SU-DHL-6 (cell line): Measurements from ENCODE around the gene MLIP.

Experiments
- H2AFZ ChIP-seq: fragments of 200-600 bp; sonication (generic); 2 replicates; pipeline ENCODE4 v1.6.1; 2014; ENCODE audit warnings: low read depth, mild to moderate bottlenecking, moderate library complexity, mixed read lengths, antibody characterized with exemption, low read length; ENCODE audit not compliant: severe bottlenecking
- H3F3A ChIP-seq: fragments of 200-600 bp; shearing (Covaris generic); 2 replicates; pipeline ENCODE4 v1.6.0; 2016; ENCODE audit warnings: antibody characterized with exemption, mild to moderate bottlenecking; ENCODE audit not compliant: insufficient read depth
- H3K27ac ChIP-seq: fragments of 200-600 bp; sonication (generic); 2 replicates; pipeline ENCODE4 v1.5.1; 2016; ENCODE audit warnings: low read depth, mild to moderate bottlenecking, low read length, moderate library complexity, mixed read lengths
- H3K27me3 ChIP-seq: fragments of 200-600 bp; sonication (generic), shearing (Covaris generic); 2 replicates; pipeline ENCODE4 v1.6.0; 2014; ENCODE audit warnings: mild to moderate bottlenecking, low read length
- H3K36me3 ChIP-seq: fragments of 200-600 bp; sonication (generic); 2 replicates; pipeline ENCODE4 v1.6.1; 2014; ENCODE audit warnings: mild to moderate bottlenecking, low read length, mixed read lengths
- H3K4me2 ChIP-seq: fragments of 300-600, 200-600 bp; shearing (Covaris generic), sonication (generic); 2 replicates; pipeline ENCODE4 v1.6.0; 2014; ENCODE audit warnings: low read length, low read depth, mild to moderate bottlenecking; ENCODE audit not compliant: poor library complexity, severe bottlenecking
- H3K4me3 ChIP-seq: fragments of 200-600 bp; sonication (generic); 2 replicates; pipeline ENCODE4 v1.5.1; 2014; ENCODE audit warnings: antibody characterized with exemption, low read length, mild to moderate bottlenecking, mixed read lengths; ENCODE audit not compliant: insufficient read depth, poor library complexity, severe bottlenecking
- H3K79me2 ChIP-seq: fragments of 200-600 bp; sonication (generic); 2 replicates; pipeline ENCODE4 v1.6.1; 2014; ENCODE audit warnings: mild to moderate bottlenecking, low read length, moderate library complexity; ENCODE audit not compliant: insufficient read depth
- H3K9ac ChIP-seq: fragments of 200-600 bp; sonication (generic); 2 replicates; pipeline ENCODE4 v1.7.0; 2014; ENCODE audit warnings: mild to moderate bottlenecking, low read length
- H3K9me2 ChIP-seq: fragments of 200-600 bp; sonication (generic); replicated peaks from 2 replicates; pipeline ENCODE4 v1.6.1; 2014; ENCODE audit warnings: low read length; ENCODE audit not compliant: insufficient read depth
- H3K9me3 ChIP-seq: fragments of 200-600 bp; sonication (generic); 2 replicates; pipeline ENCODE4 v1.6.1; 2014; ENCODE audit warnings: low read length, mixed read lengths; ENCODE audit not compliant: insufficient read depth
- H4K20me1 ChIP-seq: fragments of 200-600 bp; sonication (generic); 2 replicates; pipeline ENCODE4 v1.6.1; 2014; ENCODE audit warnings: low read depth, mild to moderate bottlenecking, antibody characterized with exemption, low read length, moderate library complexity, mixed read lengths
- CTCF ChIP-seq: fragments of 200-600 bp; sonication (generic); IDR thresholded peaks from one replicate; pipeline ENCODE4 v1.5.1; 2017; ENCODE audit warnings: antibody characterized with exemption, mild to moderate bottlenecking, low read length, moderate library complexity; ENCODE audit not compliant: insufficient read depth, poor library complexity, severe bottlenecking
- EZH2phosphoT487 ChIP-seq: fragments of 200-600 bp; sonication (generic), shearing (Covaris generic); conservative IDR thresholded peaks from 2 replicates; pipeline ENCODE4 v1.6.1; 2018; ENCODE audit warnings: mild to moderate bottlenecking, antibody characterized with exemption, low read length, moderate library complexity, mixed read lengths

The MLIP gene

DNA sequence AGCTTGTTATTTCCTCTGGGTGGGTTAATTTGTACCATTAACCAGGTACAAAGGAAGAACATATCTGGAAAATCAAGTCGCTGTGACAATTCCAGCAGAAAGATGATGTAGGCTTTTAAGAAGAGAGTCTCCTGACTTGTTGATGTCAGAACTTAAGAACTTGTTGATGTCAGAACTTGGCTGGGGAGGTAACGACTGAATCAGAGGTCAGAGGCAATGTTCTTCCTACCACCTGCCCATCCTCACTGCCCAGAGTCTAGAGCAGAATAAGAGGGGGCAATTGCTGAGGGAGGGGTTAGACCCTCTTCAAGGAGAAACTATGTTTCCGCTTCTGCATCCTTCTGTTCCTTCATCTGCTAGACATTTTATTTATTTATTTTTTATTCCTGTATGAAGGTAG lies 18.9 kb downstream of the MLIP start:
- no peak for TF ChIP-seq EZH2phosphoT487
- no peak for TF ChIP-seq CTCF
- H3K79me2 ChIP-seq, result no peaks in the 10 kb centered on the region
- H3K9me3 ChIP-seq, result no peaks in the 10 kb centered on the region
- H3K9ac ChIP-seq, result no peak overlapping the region
- H3K4me3 ChIP-seq, result no peak overlapping the region
- no peaks in the 10 kb centered on the region for H4K20me1 ChIP-seq
- H3K27ac ChIP-seq, result no peak overlapping the region
- H3K9me2 ChIP-seq, result no peaks in the 10 kb centered on the region
- H3F3A ChIP-seq, result no peaks in the 10 kb centered on the region
- H3K4me2 ChIP-seq, result no peak overlapping the region
- no peaks in the 10 kb centered on the region for H3K27me3 ChIP-seq
- no peak overlapping the region for H2AFZ ChIP-seq
- no peaks in the 10 kb centered on the region for H3K36me3 ChIP-seq

DNA sequence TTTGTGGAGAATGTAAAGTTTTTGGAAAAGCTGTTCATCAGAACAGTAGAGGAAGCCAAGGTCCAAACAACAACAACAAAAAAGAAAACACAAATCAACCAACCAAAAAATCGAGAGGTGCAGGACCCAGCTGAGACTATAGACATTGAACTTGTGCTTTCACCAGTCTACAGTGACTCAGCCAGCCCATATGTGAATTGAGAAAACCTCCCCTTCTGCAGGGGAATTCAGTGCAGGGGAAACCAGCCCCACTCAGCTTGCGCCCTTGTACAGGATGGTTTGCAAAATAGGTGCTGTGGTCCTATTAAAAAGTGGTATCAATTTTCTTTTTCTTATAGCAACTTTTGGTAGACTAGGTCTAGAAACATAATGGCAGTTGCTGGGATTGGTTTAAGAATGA lies 21.3 kb downstream of the MLIP start:
- no peak for TF ChIP-seq EZH2phosphoT487
- TF ChIP-seq CTCF, result no peak
- Histone ChIP-seq H3K36me3 (no peaks in the 10 kb centered on the region), H3F3A (no peaks in the 10 kb centered on the region)

GRCh38 chr6:54133186-54133585 lies 21.9 kb downstream of the MLIP start:
- TF ChIP-seq EZH2phosphoT487, result no peak
- TF ChIP-seq CTCF, result no peak
- Histone ChIP-seq H3K27me3 (no peaks in the 10 kb centered on the region), H3K36me3 (no peaks in the 10 kb centered on the region), H3F3A (no peaks in the 10 kb centered on the region), H3K79me2 (no peaks in the 10 kb centered on the region), H2AFZ (no peak overlapping the region), H3K9me3 (no peaks in the 10 kb centered on the region), H3K9me2 (no peaks in the 10 kb centered on the region), H3K27ac (no peak overlapping the region), H3K4me2 (no peak overlapping the region), H3K9ac (no peak overlapping the region), H4K20me1 (no peaks in the 10 kb centered on the region), H3K4me3 (no peak overlapping the region)

More for the DNA sequence above, 21.3 kb downstream of the MLIP start:
- Histone ChIP-seq H3K4me2 (no peak overlapping the region), H3K9me3 (no peaks in the 10 kb centered on the region), H3K9ac (no peak overlapping the region), H3K4me3 (no peak overlapping the region), H3K9me2 (no peaks in the 10 kb centered on the region), H2AFZ (no peak overlapping the region), H3K27ac (no peak overlapping the region), H3K79me2 (no peaks in the 10 kb centered on the region), H4K20me1 (no peaks in the 10 kb centered on the region), H3K27me3 (no peaks in the 10 kb centered on the region)
